Measurements from ENCODE around the gene LTA4H.
"Not testable (repeated sequence)": the region's sequence is repeated elsewhere in the genome, so short reads cannot be mapped to it uniquely, and the experiment has no call there.

LTA4H gene

GRCh38 chr12:96035283-96036236 is at the start of gene LTA4H:
Gene LTA4H (minus strand): TSS chr12:96035587. CDS start chr12:96035519, 68 bp downstream.
- peak; percentile 99 for DNase-seq (ENCODE audit: low read depth)

GRCh38 chr12:96084624-96085023 is 49.2 kb upstream of the LTA4H start:
- no peak for DNase-seq (ENCODE audit: low read depth)

GRCh38 chr12:96083020-96083719 is 47.8 kb upstream of the LTA4H start:
- DNase-seq (ENCODE audit: low read depth), result no peak

GRCh38 chr12:96081596-96081995 is 46.2 kb upstream of the LTA4H start:
- DNase-seq (ENCODE audit: low read depth), result no peak

- DNase-seq (ENCODE audit: low read depth), result no peak
Measured at GRCh38 chr12:96078231-96079135, 43.1 kb upstream of the LTA4H start.

GRCh38 chr12:96077081-96077480 is 41.7 kb upstream of the LTA4H start:
- DNase-seq (ENCODE audit: low read depth), result no peak

- DNase-seq (ENCODE audit: low read depth), result no peak
Measured at GRCh38 chr12:96075560-96075959, 40.2 kb upstream of the LTA4H start.

- DNase-seq (ENCODE audit: low read depth), result no peak
Measured at GRCh38 chr12:96073346-96074330, 38.3 kb upstream of the LTA4H start.

GRCh38 chr12:96070670-96071279 is 35.4 kb upstream of the LTA4H start:
- DNase-seq (ENCODE audit: low read depth), result no peak

GRCh38 chr12:96069511-96070231 is 34.3 kb upstream of the LTA4H start:
- no peak for DNase-seq (ENCODE audit: low read depth)

GRCh38 chr12:96068636-96069035 is 33.2 kb upstream of the LTA4H start:
- no peak for DNase-seq (ENCODE audit: low read depth)

- DNase-seq (ENCODE audit: low read depth), result no peak
Measured at GRCh38 chr12:96068111-96068510, 32.7 kb upstream of the LTA4H start.

- DNase-seq (ENCODE audit: low read depth), result not testable (repeated sequence)
Measured at GRCh38 chr12:96065776-96066175, 30.4 kb upstream of the LTA4H start.

- DNase-seq (ENCODE audit: low read depth), result no peak
Measured at GRCh38 chr12:96064966-96065365, 29.6 kb upstream of the LTA4H start.

GRCh38 chr12:96064271-96064670 is 28.9 kb upstream of the LTA4H start:
- DNase-seq (ENCODE audit: low read depth), result no peak

GRCh38 chr12:96063046-96063445 is 27.7 kb upstream of the LTA4H start:
- DNase-seq (ENCODE audit: low read depth), result no peak

GRCh38 chr12:96061864-96062453 is 26.6 kb upstream of the LTA4H start:
- DNase-seq (ENCODE audit: low read depth), result peak; percentile 61

- no peak for DNase-seq (ENCODE audit: low read depth)
Measured at GRCh38 chr12:96061323-96061722, 25.9 kb upstream of the LTA4H start.

GRCh38 chr12:96060041-96060440 is 24.7 kb upstream of the LTA4H start:
- DNase-seq (ENCODE audit: low read depth), result no peak
